ENCODE measurements around the gene TMEM205. TPM values are rescaled to one million over a fixed set of nuclear protein-coding genes. Genes with fewer than 3 reads are reported as not detected.

The TMEM205 gene
- total RNA-seq, 1 donor from 2014 or later, result 136 TPM

- no peak for DNase-seq (ENCODE audit: low spot score)
These were observed 45.9 kb downstream of the TMEM205 start for GRCh38 chr19:11299946-11300810.

- DNase-seq (ENCODE audit: low spot score), result no peak
These were observed 49.8 kb downstream of the TMEM205 start for GRCh38 chr19:11296264-11296663.

- no peak for DNase-seq (ENCODE audit: low spot score)
These were observed 50.3 kb downstream of the TMEM205 start, which contains the start of gene TSPAN16 for GRCh38 chr19:11295665-11296245. Gene TSPAN16 (plus strand): TSS chr19:11296160. CDS start chr19:11296298, 138 bp downstream.

- DNase-seq (ENCODE audit: low spot score), result no peak
These were observed 50.9 kb downstream of the TMEM205 start for GRCh38 chr19:11295180-11295579.

- peak; percentile 94 for DNase-seq (ENCODE audit: low spot score)
These were observed 52.4 kb downstream of the TMEM205 start for GRCh38 chr19:11293433-11294389.

Other genes starting within 250 kb of the TMEM205 start
- gene SPC24, start 190.5 kb downstream of the TMEM205 start, total RNA-seq, result 2.1 TPM
- 225 TPM for gene KANK2, start 148.7 kb downstream of the TMEM205 start, total RNA-seq
- gene ANGPTL8, start 106.6 kb downstream of the TMEM205 start, total RNA-seq, result 0.95 TPM
- gene DOCK6, start 83.7 kb downstream of the TMEM205 start, total RNA-seq, result 102 TPM
- gene TSPAN16, start 50.1 kb downstream of the TMEM205 start, total RNA-seq, result not detected
- gene RAB3D, start 6.6 kb downstream of the TMEM205 start, total RNA-seq, result 41.9 TPM
- 66.1 TPM for gene CCDC159, start 251 bp upstream of the TMEM205 start, total RNA-seq
- gene PLPPR2, start 9.2 kb upstream of the TMEM205 start, total RNA-seq, result 34.2 TPM
- gene SWSAP1, start 28.4 kb upstream of the TMEM205 start, total RNA-seq, result 4.9 TPM
- 17.8 TPM for gene EPOR, start 38.0 kb upstream of the TMEM205 start, total RNA-seq
- gene RGL3, start 73.0 kb upstream of the TMEM205 start, total RNA-seq, result 72.0 TPM
- 1.4 TPM for gene ODAD3, start 88.9 kb upstream of the TMEM205 start, total RNA-seq
- 357 TPM for gene PRKCSH, start 89.4 kb upstream of the TMEM205 start, total RNA-seq
- gene ELAVL3, start 134.8 kb upstream of the TMEM205 start, total RNA-seq, result 0.20 TPM
- gene ZNF653, start 159.6 kb upstream of the TMEM205 start, total RNA-seq, result 13.8 TPM
- 52.9 TPM for gene ECSIT, start 182.9 kb upstream of the TMEM205 start, total RNA-seq
- 1,051 TPM for gene CNN1, start 192.6 kb upstream of the TMEM205 start, total RNA-seq
- 53.8 TPM for gene ELOF1, start 213.0 kb upstream of the TMEM205 start, total RNA-seq
- gene ACP5, start 231.4 kb upstream of the TMEM205 start, total RNA-seq, result 18.0 TPM